Left renal cortex interstitium (tissue), 4 donors: Measurements from ENCODE around the gene BCL2L14. TPM values are rescaled to one million over a fixed set of nuclear protein-coding genes. Genes with fewer than 3 reads are reported as not detected.

ENCODE experiments used
- polyA plus RNA-seq, 4 donors: library from polyadenylated mRNA; unstranded; fragments of 120-200 nt; gene quantifications; one replicate each; pipeline ENCODE4 v1.2.1, GENCODE V29; 2013; ENCODE audit not compliant: insufficient read length in 4 of 4

Gene BCL2L14
- polyA plus RNA-seq, 4 donors, result 0.30 to 0.94 (median 0.58) TPM; not detected in 1

Other genes with a start within 250 kb of the BCL2L14 start
- 10 to 100 TPM; 55.4 to 68.5 (median 61.6) TPM for gene LRP6, start 196.1 kb downstream of the BCL2L14 start, polyA plus RNA-seq